Measurements from ENCODE around the gene RANGAP1. TPM values are rescaled to one million over a fixed set of nuclear protein-coding genes. Genes with fewer than 3 reads are reported as not detected.

The RANGAP1 gene
- total RNA-seq, 2 experiments from 2014 or later, result 93.6 to 98.3 TPM

DNA sequence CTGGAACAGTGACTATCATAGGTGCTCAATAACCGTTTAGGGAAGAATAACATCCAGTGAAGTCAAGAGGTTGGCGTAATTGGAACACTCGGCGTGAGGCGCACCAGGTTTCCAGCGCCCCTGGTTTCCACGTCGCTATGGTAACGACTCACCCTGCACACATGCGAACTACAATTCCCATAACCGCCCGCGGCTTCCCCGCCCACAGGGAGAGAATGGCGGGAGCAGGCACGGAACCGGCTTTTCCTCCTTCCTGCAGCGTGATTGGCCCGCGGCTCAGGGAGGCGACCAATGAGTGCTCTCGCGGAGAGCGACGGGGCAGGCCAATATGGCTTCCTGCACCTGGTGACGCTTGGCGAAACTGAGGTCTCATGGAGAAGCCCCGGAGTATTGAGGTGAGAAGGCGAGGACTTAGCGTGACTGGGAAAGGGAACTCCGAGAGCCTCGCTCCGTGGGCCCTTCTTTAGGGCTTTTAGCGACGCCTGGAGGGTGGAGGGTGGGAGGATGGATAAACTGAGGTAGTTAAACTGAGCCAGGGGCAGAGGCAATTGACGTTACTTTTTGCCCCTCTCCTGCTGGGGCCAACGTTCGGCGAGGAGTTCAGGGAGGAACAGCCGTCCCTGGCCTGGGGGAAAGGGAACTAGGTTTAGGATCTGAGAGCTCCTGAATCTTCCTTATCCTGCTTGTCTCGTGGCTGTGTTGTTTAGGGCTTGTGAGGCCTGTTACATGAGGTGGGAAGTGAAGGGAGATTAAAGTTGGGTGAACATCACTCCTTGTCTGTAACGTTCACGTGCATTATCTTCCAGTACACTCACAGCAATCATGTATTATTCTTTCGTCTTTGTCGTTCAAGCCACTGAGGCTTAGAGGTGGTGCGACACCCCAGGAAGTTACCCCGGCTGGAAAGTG is 80.7 kb downstream of the RANGAP1 start, which contains the start of gene L3MBTL2:
L3MBTL2 (plus strand) TSS at position 321 of the 909 bp plus-strand sequence; CDS start at position 372, 51 bp downstream.
- peak; percentile 100 for ATAC-seq (ENCODE audit: low read depth)
- peak within 1 kb of the TSS; percentile 89 for H3K4me3 Mint-ChIP-seq
- POLR2A ChIA-PET, result interaction anchor here (1.0 kb wide), 1 partner anchor 32 kb away, joined by 3 read pairs; no protein-coding TSS in a partner anchor
- H3K9me3 Mint-ChIP-seq, result no peaks in the 10 kb centered on the region
- peak; percentile 98 for DNase-seq
- peaks cover 12% of the 10 kb centered on the region for H3K4me1 Mint-ChIP-seq
- H3K36me3 Mint-ChIP-seq, result peaks cover 8% of the 10 kb centered on the region
- peak within 1 kb of the TSS; percentile 92 for H3K27ac Mint-ChIP-seq
- peaks cover 28% of the 10 kb centered on the region for H3K27me3 Mint-ChIP-seq

DNA sequence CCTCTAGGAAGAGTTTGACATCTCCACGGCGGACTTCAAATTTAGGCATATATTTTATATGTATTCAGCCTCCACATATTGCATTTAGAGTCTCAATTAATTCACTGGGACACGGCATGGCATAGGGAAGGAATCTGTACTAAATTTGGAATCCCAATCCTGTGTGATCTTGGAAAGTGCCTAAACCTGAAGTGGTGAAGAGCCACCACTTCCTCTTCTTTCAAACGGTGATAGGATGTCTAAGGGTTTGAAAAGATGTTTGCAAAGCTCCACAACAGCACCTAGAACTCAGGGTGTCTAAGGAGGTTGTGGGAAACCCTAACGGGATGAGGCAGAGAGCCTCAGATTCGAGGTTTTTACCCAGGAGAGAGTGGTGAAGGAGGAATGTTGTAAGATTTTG is 81.9 kb downstream of the RANGAP1 start:
- POLR2A ChIA-PET, result no interaction called here
- Mint-ChIP-seq H3K36me3 (peaks cover 5% of the 10 kb centered on the region), H3K4me1 (peaks cover 12% of the 10 kb centered on the region), H3K9me3 (no peaks in the 10 kb centered on the region), H3K27ac (no peak overlapping the region), H3K27me3 (peaks cover 28% of the 10 kb centered on the region), H3K4me3 (no peak overlapping the region)
- ATAC-seq (ENCODE audit: low read depth) (no peak), DNase-seq (no peak)

DNA sequence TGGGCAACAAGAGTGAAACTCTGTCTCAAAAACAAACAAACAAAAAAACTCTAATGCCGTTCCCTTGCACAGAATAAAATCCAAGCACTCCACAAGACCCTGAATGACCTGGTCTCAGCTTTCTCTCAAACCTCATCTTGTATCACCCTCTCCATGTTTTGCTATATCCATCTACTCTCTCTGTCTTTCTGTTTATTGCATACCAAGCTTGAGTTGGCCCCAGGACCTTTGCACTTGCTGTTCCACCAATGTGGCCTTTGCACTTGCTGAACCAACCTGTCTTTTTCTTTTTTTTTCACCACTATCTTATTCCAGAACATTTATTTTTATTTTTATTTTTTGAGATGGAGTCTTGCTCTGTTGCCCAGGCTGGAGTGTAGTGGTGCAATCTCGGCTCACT is 82.9 kb downstream of the RANGAP1 start:
- DNase-seq (no peak), ATAC-seq (ENCODE audit: low read depth) (no peak)
- Mint-ChIP-seq H3K4me3 (no peak overlapping the region), H3K27ac (no peak overlapping the region), H3K9me3 (no peaks in the 10 kb centered on the region), H3K36me3 (peaks cover 2% of the 10 kb centered on the region), H3K27me3 (peaks cover 32% of the 10 kb centered on the region), H3K4me1 (peaks cover 17% of the 10 kb centered on the region)
- POLR2A ChIA-PET, result no interaction called here

DNA sequence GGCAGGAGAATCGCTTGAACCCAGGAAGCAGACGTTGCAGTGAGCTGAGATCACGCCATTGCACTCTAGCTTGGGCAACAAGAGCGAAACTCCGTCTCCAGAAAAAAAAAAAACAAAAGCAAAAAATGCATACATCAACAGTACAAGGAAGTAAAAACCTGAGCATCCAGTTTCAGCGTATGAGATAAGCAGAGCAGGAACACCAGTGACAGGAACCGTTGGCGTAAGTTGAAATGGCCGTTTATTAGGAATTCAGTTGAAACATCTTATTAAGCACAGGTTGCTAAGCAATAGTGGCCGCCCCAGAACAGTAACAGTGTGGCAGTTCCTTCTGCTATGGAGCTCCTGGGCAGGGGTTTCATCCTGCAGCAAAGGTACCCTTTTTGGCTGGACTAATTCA is 84.8 kb downstream of the RANGAP1 start:
- ATAC-seq (ENCODE audit: low read depth) (no peak), DNase-seq (no peak)
- Mint-ChIP-seq H3K27ac (no peak overlapping the region), H3K27me3 (peaks cover 34% of the 10 kb centered on the region), H3K36me3 (peaks cover 2% of the 10 kb centered on the region), H3K9me3 (no peaks in the 10 kb centered on the region), H3K4me3 (no peak overlapping the region), H3K4me1 (peaks cover 19% of the 10 kb centered on the region)
- POLR2A ChIA-PET, result no interaction called here

DNA sequence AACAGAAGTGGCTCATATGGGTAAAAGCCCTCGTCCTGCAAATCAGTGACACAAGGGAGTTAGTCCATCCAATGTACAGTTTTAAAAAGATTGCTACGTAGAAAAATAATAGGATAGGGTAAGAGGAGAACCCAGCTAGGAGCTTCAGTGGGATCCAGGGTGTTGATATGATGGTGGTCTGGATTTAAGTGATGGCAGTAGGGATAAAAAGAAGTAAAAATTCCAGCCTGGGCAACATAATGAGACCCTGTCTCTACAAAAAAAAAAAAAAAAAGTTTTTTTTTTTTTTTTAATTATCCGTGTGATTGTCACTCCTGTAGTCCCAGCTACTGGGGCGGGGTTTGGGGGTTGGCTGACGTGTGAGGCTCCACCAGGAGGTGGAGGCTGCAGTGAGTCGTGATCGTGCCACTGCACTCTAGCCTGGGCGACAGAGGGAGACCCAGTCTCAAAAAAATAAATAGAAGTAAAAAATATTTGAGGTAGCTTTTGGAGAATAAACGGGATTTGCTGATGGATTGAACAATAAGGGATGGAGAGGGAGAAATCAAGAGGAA is 87.9 kb downstream of the RANGAP1 start:
- H3K9me3 Mint-ChIP-seq, result no peaks in the 10 kb centered on the region
- peaks cover 24% of the 10 kb centered on the region for H3K27me3 Mint-ChIP-seq
- ATAC-seq (ENCODE audit: low read depth) (peak; percentile 59), DNase-seq (peak; percentile 54)
- peak overlapping the region; percentile 86 for H3K4me3 Mint-ChIP-seq
- H3K4me1 Mint-ChIP-seq, result peaks cover 9% of the 10 kb centered on the region
- POLR2A ChIA-PET, result interaction anchor here (0.7 to 1.9 kb wide), 6 partner anchors 37 to 1074 kb away, joined by 4 to 8 read pairs (median 4); partner anchors contain the start of genes EP300 and RBX1
- H3K36me3 Mint-ChIP-seq, result no peaks in the 10 kb centered on the region
- H3K27ac Mint-ChIP-seq, result no peak overlapping the region

DNA sequence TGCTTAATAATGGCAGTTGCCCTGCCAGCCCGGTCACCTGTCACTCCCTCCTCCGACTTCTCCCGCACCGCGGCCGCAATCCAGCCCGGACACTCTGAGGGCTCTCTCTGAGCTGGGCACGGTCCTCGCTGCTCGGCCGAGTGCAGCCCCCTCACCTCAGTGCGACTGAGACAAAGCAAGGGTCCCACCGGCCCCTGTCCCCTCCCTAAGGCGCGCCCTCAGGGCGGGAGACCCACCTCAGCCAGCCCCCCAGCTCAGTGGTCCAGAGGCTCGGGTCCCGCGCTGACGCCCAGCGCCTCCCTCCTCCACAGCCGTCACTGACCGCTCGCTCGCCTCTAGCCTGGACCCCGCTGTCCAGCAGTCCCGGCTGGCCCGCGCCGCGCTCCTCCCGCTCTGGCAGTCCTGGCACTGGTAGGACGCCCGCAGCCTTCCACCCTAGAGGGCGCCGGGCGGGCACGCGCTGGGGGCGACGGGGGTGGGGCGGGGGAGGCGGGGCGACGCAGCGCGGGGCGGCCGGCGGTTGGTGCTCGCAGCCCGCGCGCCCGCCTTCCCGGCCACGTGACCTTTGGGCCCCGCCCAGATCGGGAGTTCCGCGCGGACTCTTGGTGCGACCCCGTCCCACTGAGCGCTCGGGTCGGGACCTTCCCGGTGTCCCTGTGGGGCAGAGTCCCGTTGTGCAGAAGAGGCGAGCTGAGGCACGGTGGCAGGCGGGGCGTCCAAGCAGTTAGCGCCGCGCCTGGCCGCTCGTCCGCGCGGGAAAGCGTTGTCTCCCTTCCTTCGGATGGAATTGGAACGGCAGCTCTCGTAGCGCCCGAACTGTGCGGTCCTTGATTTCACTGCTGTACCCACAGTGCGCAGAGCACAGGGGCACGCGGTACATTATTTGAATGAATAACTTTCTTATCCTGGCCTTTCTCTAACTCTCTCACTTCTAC is 88.7 kb downstream of the RANGAP1 start:
- Mint-ChIP-seq H3K4me1 (peaks cover 9% of the 10 kb centered on the region), H3K9me3 (no peaks in the 10 kb centered on the region), H3K36me3 (no peaks in the 10 kb centered on the region), H3K27me3 (peaks cover 22% of the 10 kb centered on the region), H3K27ac (no peak overlapping the region), H3K4me3 (peak overlapping the region; percentile 86)
- ATAC-seq (ENCODE audit: low read depth), result peak; percentile 84
- POLR2A ChIA-PET, result interaction anchor here (0.7 to 1.9 kb wide), 4 partner anchors 20 to 246 kb away, joined by 3 to 8 read pairs (median 6); partner anchors contain the start of genes EP300 and RBX1
- DNase-seq, result peak; percentile 88

Small RNAs within 50 kb of the gene (microRNA-seq; reads per million reads assigned to microRNA genes)
- not detected for gene MIR6889

Other genes starting within 250 kb of the RANGAP1 start
- 10 to 100 TPM; 82.9 to 85.4 TPM for gene EP300, start 193.6 kb downstream of the RANGAP1 start, total RNA-seq
- 10 to 100 TPM; 37.5 to 38.7 TPM for gene L3MBTL2, start 80.9 kb downstream of the RANGAP1 start, total RNA-seq
- gene CHADL, start 45.3 kb downstream of the RANGAP1 start, total RNA-seq, result under 1 TPM; 0.45 to 0.83 TPM
- gene ZC3H7B, start 15.3 kb upstream of the RANGAP1 start, total RNA-seq, result 10 to 100 TPM; 49.0 to 51.3 TPM
- gene TEF, start 95.8 kb upstream of the RANGAP1 start, total RNA-seq, result 1 to 10 TPM; 3.6 to 4.0 TPM
- gene TOB2, start 160.6 kb upstream of the RANGAP1 start, total RNA-seq, result 10 to 100 TPM; 35.7 to 35.9 TPM
- gene PHF5A, start 182.5 kb upstream of the RANGAP1 start, total RNA-seq, result 10 to 100 TPM; 47.0 to 51.0 TPM
- 10 to 100 TPM; 73.7 to 76.2 TPM for gene ACO2, start 182.9 kb upstream of the RANGAP1 start, total RNA-seq